Fibroblast of lung (primary cell): ENCODE measurements around the gene CHD9NB. TPM values are rescaled to one million over a fixed set of nuclear protein-coding genes. Genes with fewer than 3 reads are reported as not detected.

Source experiments
- DNase-seq, 2 donors: peaks; one replicate each; pipeline versions ENCODE4 v3.0.0 to v3.0.0-alpha.2; 2010; ENCODE audit warnings: low read depth in 2 of 2
- H2AFZ ChIP-seq: 2 replicates; pipeline ENCODE4 v1.5.1; 2012; ENCODE audit warnings: low read length, control low read depth, inconsistent platforms
- H3K27ac ChIP-seq: 2 replicates; pipeline ENCODE4 v1.5.1; 2011; ENCODE audit warnings: low read length, control low read depth; ENCODE audit not compliant: insufficient read depth
- H3K27me3 ChIP-seq: 2 replicates; pipeline ENCODE4 v1.5.1; 2011; ENCODE audit warnings: mild to moderate bottlenecking, low read length; ENCODE audit not compliant: control insufficient read depth, insufficient read depth
- H3K36me3 ChIP-seq: 2 replicates; pipeline ENCODE4 v1.5.1; 2011; ENCODE audit warnings: low read length; ENCODE audit not compliant: control insufficient read depth, insufficient read depth
- H3K4me1 ChIP-seq: 2 replicates; pipeline ENCODE4 v1.5.1; 2011; ENCODE audit warnings: low read length; ENCODE audit not compliant: control insufficient read depth, insufficient read depth; ENCODE audit errors: extremely low read depth
- H3K4me2 ChIP-seq: 2 replicates; pipeline ENCODE4 v1.5.1; 2011; ENCODE audit warnings: low read length, control low read depth; ENCODE audit not compliant: insufficient read depth; ENCODE audit errors: extremely low read depth
- H3K4me3 ChIP-seq, 4 experiments: fragments of 200-600 bp in 1 of 4; sonication (generic) in 1 of 4; replicated peaks in 1 of 4; 2 replicates each; pipeline ENCODE4 v1.5.1; 2011 to 2016; ENCODE audit warnings: low read length in 4 of 4, low read depth in 3 of 4, mild to moderate bottlenecking in 3 of 4, control low read depth in 2 of 4, inconsistent platforms in 1 of 4, mixed read lengths in 1 of 4; ENCODE audit not compliant: insufficient read depth in 1 of 4; ENCODE audit errors: control extremely low read depth in 1 of 4
- H3K79me2 ChIP-seq: 2 replicates; pipeline ENCODE4 v1.5.1; 2012; ENCODE audit warnings: mild to moderate bottlenecking, low read length, inconsistent platforms; ENCODE audit not compliant: control insufficient read depth, insufficient read depth
- H3K9ac ChIP-seq: 2 replicates; pipeline ENCODE4 v1.5.1; 2011; ENCODE audit warnings: mild to moderate bottlenecking, low read length, control low read depth; ENCODE audit not compliant: insufficient read depth
- H3K9me3 ChIP-seq: 2 replicates; pipeline ENCODE4 v1.5.1; 2012; ENCODE audit warnings: low read depth, low read length; ENCODE audit not compliant: control insufficient read depth, insufficient read depth
- H4K20me1 ChIP-seq: 2 replicates; pipeline ENCODE4 v1.5.1; 2011; ENCODE audit warnings: low read length; ENCODE audit not compliant: control insufficient read depth, insufficient read depth; ENCODE audit errors: extremely low read depth
- CTCF ChIP-seq, 2 donors: IDR thresholded peaks in 1 of 2; conservative IDR thresholded peaks in 1 of 2; 1 replicate in 1 of 2; 2 replicates in 1 of 2; pipeline ENCODE4 v1.5.1; 2011 to 2012; ENCODE audit warnings: low read length in 2 of 2, control low read depth in 1 of 2, inconsistent platforms in 1 of 2, low read depth in 1 of 2, mild to moderate bottlenecking in 1 of 2
- EZH2 ChIP-seq: IDR thresholded peaks from 2 replicates; pipeline ENCODE4 v1.5.1; 2012; ENCODE audit warnings: low read length, control low read depth, mild to moderate bottlenecking; ENCODE audit errors: missing control alignments
- polyA plus RNA-seq, 2 donors: library from polyadenylated mRNA; depleted of rRNA in 1 of 2; stranded (reverse) in 1 of 2; unstranded in 1 of 2; fragments of >200 nt; gene quantifications; 2 replicates each; pipeline ENCODE4 v1.2.1, GENCODE V29; 2011 to 2012; ENCODE audit warnings: missing spikeins in 1 of 2
- total RNA-seq: library from RNA; depleted of rRNA; stranded (reverse); fragments of >200 nt; gene quantifications from 2 replicates; pipeline ENCODE4 v1.2.1, GENCODE V29; 2014

The CHD9NB gene
- total and polyA plus RNA-seq, 2 donors (not counting 1 experiment from before 2014, with no cell fraction given), result 0.34 to 5.3 TPM

- Histone ChIP-seq H3K4me2 (no peak overlapping the region), H3K4me1 (peaks cover 2% of the 10 kb centered on the region), H3K9me3 (no peaks in the 10 kb centered on the region), H3K9ac (no peak overlapping the region), H3K79me2 (peaks cover 24% of the 10 kb centered on the region), H4K20me1 (no peaks in the 10 kb centered on the region), H3K27me3 (no peaks in the 10 kb centered on the region), H3K27ac (no peak overlapping the region), H3K36me3 (no peaks in the 10 kb centered on the region), H2AFZ (no peak overlapping the region), H3K4me3 (no peak overlapping the region)
- TF ChIP-seq CTCF (conservative IDR thresholded peaks at IDR 0.05 in 1 of 2, IDR thresholded peaks at IDR 0.05 in 1 of 2; ENCODE audit: low read depth in 1 of 2, low read length in 2 of 2) (no peak), EZH2 (no peak)
- DNase-seq, result no peak
Observed at GRCh38 chr16:53061701-53062159, 9.0 kb upstream of the CHD9NB start.

GRCh38 chr16:53061256-53061655 is 8.6 kb upstream of the CHD9NB start:
- no peak overlapping the region for H3K4me3 ChIP-seq
- no peak for DNase-seq
- H3K4me1 ChIP-seq, result peaks cover 2% of the 10 kb centered on the region
- no peak overlapping the region for H2AFZ ChIP-seq
- H4K20me1 ChIP-seq, result no peaks in the 10 kb centered on the region
- H3K36me3 ChIP-seq, result no peaks in the 10 kb centered on the region
- H3K9me3 ChIP-seq, result no peaks in the 10 kb centered on the region
- no peaks in the 10 kb centered on the region for H3K27me3 ChIP-seq
- H3K9ac ChIP-seq, result no peak overlapping the region
- no peak overlapping the region for H3K27ac ChIP-seq
- H3K4me2 ChIP-seq, result no peak overlapping the region
- TF ChIP-seq EZH2 (no peak), CTCF (conservative IDR thresholded peaks at IDR 0.05 in 1 of 2, IDR thresholded peaks at IDR 0.05 in 1 of 2; ENCODE audit: low read depth in 1 of 2, low read length in 2 of 2) (no peak)
- peaks cover 26% of the 10 kb centered on the region for H3K79me2 ChIP-seq

- H3K4me1 ChIP-seq, result peaks cover 2% of the 10 kb centered on the region
- peaks cover 26% of the 10 kb centered on the region for H3K79me2 ChIP-seq
- H3K36me3 ChIP-seq, result no peaks in the 10 kb centered on the region
- no peak overlapping the region for H3K27ac ChIP-seq
- H3K9me3 ChIP-seq, result no peaks in the 10 kb centered on the region
- H3K4me2 ChIP-seq, result no peak overlapping the region
- TF ChIP-seq CTCF (conservative IDR thresholded peaks at IDR 0.05 in 1 of 2, IDR thresholded peaks at IDR 0.05 in 1 of 2; ENCODE audit: low read depth in 1 of 2, low read length in 2 of 2), result no peak
- TF ChIP-seq EZH2, result no peak
- H3K27me3 ChIP-seq, result no peaks in the 10 kb centered on the region
- H3K9ac ChIP-seq, result no peak overlapping the region
- no peak overlapping the region for H2AFZ ChIP-seq
- DNase-seq, result peak in 1 of 2 donors; percentile 17
- H4K20me1 ChIP-seq, result no peaks in the 10 kb centered on the region
- no peak overlapping the region for H3K4me3 ChIP-seq
Observed at GRCh38 chr16:53059672-53060071, 7.0 kb upstream of the CHD9NB start.
